HEK293T (cell line): ENCODE results near the gene TMEM203.

Source experiments
- FOXK2 ChIP-seq: fragments of 450-650 bp; IDR thresholded peaks from 2 replicates; pipeline ENCODE4 v1.6.1; 2016; ENCODE audit warnings: mild to moderate bottlenecking
- SUZ12 ChIP-seq: fragments of 450-650 bp; IDR thresholded peaks from 2 replicates; pipeline ENCODE4 v1.6.1; 2016; ENCODE audit warnings: mild to moderate bottlenecking

DNA sequence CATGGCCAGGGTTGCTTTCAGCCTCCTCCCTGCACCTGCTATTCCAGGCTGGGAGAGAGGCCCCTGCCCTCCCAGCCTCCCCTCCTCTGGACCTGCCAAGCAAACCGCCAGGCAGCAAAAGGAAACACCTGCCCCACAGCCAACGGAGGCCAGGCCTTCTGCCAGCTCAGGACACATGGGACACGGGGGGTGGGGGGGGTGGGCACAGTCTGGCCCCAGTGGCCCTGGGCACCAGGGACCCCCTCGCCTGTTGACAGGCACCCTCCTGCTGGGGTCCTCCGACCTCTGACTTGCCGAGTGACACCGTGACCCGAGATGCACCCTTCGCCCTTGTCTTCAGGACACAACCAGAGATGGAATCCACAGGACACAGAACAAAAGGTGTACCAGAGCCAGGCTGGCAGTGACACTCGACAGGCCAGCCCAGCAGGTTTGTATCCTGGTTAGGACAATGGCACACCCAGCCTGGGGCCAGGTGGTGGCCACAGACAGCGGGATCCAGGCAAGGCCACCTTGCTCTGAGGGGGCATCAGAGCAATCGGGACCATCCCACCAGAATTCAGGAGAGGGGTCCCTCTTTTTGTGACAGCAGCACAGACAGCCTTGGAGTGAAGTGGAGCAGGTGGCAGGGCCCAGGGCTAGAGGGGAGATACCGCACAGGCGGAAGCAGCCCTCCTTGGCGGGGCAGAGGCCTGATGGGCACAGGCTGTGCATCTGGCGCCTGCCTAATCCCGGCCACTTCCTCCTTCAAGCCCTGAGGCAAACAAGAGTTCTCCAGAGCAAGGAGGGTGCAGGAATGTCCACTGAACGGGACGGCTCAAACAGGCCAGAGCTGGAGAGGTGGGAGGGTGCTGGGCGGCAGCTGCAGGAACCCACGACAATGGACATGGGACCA, 32.3 kb downstream of the TMEM203 start:
- TF ChIP-seq FOXK2 (no peak), SUZ12 (no peak)
